OCI-LY1 (cell line): ENCODE data around the gene PIK3R4.

Experiments used
- H2AFZ ChIP-seq: fragments of 200-600 bp; sonication (generic), shearing (Covaris generic); 2 replicates; pipeline ENCODE4 v1.6.0; 2014; ENCODE audit warnings: antibody characterized with exemption, mild to moderate bottlenecking, low read length
- H3F3A ChIP-seq: fragments of 200-600 bp; sonication (generic), shearing (Covaris generic); 2 replicates; pipeline ENCODE4 v1.6.0; 2014; ENCODE audit warnings: mild to moderate bottlenecking, antibody characterized with exemption, low read length, moderate library complexity; ENCODE audit not compliant: insufficient read depth
- H3K27ac ChIP-seq: fragments of 200-600 bp; sonication (generic); 2 replicates; pipeline ENCODE4 v1.5.1; 2014; ENCODE audit warnings: low read length, mixed run types, mild to moderate bottlenecking, low read depth; ENCODE audit not compliant: poor library complexity, severe bottlenecking
- H3K27me3 ChIP-seq: fragments of 200-600 bp; sonication (generic); 2 replicates; pipeline ENCODE4 v1.6.0; 2014; ENCODE audit warnings: antibody characterized with exemption, mild to moderate bottlenecking, low read length, moderate library complexity; ENCODE audit not compliant: insufficient read depth
- H3K36me3 ChIP-seq: fragments of 200-600 bp; sonication (generic); 2 replicates; pipeline ENCODE4 v1.6.1; 2014; ENCODE audit warnings: mild to moderate bottlenecking, antibody characterized with exemption, low read length, moderate library complexity, mixed read lengths; ENCODE audit not compliant: insufficient read depth
- H3K4me1 ChIP-seq: fragments of 200-600 bp; sonication (generic); 2 replicates; pipeline ENCODE4 v1.5.1; 2014; ENCODE audit warnings: mild to moderate bottlenecking, low read length, moderate library complexity; ENCODE audit not compliant: insufficient read depth, severe bottlenecking
- H3K4me2 ChIP-seq: fragments of 200-600 bp; sonication (generic), shearing (Covaris generic); 2 replicates; pipeline ENCODE4 v1.6.1; 2014; ENCODE audit warnings: low read length
- H3K4me3 ChIP-seq: fragments of 200-600 bp; sonication (generic); 2 replicates; pipeline ENCODE4 v1.5.1; 2014; ENCODE audit warnings: low read length, low read depth, mild to moderate bottlenecking, mixed read lengths; ENCODE audit not compliant: poor library complexity, severe bottlenecking
- H3K79me2 ChIP-seq: fragments of 200-600 bp; shearing (Covaris generic); 2 replicates; pipeline ENCODE4 v1.6.1; 2016; ENCODE audit warnings: mixed run types, low read length, mixed read lengths; ENCODE audit not compliant: insufficient read depth
- H3K9ac ChIP-seq: fragments of 200-600 bp; sonication (generic), shearing (Covaris generic); 2 replicates; pipeline ENCODE4 v1.6.1; 2014; ENCODE audit warnings: mild to moderate bottlenecking, low read length, mixed read lengths
- H3K9me2 ChIP-seq: fragments of 200-600 bp; sonication (generic), shearing (Covaris generic); 2 replicates; pipeline ENCODE4 v1.6.1; 2014; ENCODE audit warnings: low read depth, mild to moderate bottlenecking, low read length, mixed read lengths
- H3K9me3 ChIP-seq: fragments of 200-600 bp; shearing (Covaris generic); 2 replicates; pipeline ENCODE4 v1.6.1; 2014; ENCODE audit warnings: low read length, mixed read lengths
- H4K20me1 ChIP-seq: fragments of 200-600 bp; sonication (generic), shearing (Covaris generic); 2 replicates; pipeline ENCODE4 v1.6.0; 2016; ENCODE audit warnings: mild to moderate bottlenecking, low read length; ENCODE audit not compliant: insufficient read depth
- CTCF ChIP-seq: fragments of 200-600 bp; sonication (generic), shearing (Covaris generic); IDR thresholded peaks from 2 replicates; pipeline ENCODE4 v1.5.1; 2017; ENCODE audit warnings: mild to moderate bottlenecking, antibody characterized with exemption, low read length, moderate library complexity, mixed read lengths
- EZH2 ChIP-seq: fragments of 200-600 bp; sonication (generic), shearing (Covaris generic); IDR thresholded peaks from 2 replicates; pipeline ENCODE4 v1.8.0; 2017; ENCODE audit warnings: borderline replicate concordance, mixed run types, mild to moderate bottlenecking, antibody characterized with exemption, low read length, moderate library complexity, mixed read lengths

PIK3R4 gene

DNA sequence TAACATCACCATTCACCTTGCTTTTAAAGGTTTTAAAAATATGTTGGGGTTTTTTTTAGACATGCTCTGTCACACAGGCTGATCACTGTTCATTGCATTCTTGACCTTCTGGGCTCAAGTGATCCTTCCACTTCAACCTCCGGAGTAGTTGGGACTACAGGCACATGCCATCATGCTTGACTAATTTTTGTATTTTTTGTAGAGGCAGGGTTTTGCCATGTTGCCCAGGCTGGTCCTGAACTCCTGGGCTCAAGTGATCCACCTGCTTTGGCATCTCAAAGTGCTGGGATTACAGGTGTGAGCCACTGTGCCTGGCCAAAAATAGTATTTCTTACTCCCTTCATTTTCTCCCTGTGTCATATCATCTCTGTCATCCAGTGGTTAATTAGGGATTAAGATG, 101.4 kb downstream of the PIK3R4 start:
- no peak overlapping the region for H3K4me3 ChIP-seq
- H3K36me3 ChIP-seq = no peaks in the 10 kb centered on the region
- H3K27me3 ChIP-seq = no peaks in the 10 kb centered on the region
- no peaks in the 10 kb centered on the region for H3K9me3 ChIP-seq
- TF ChIP-seq CTCF = no peak
- TF ChIP-seq EZH2 = no peak
- H3K27ac ChIP-seq = no peak overlapping the region
- H3K9me2 ChIP-seq = no peaks in the 10 kb centered on the region
- no peak overlapping the region for H3K4me2 ChIP-seq
- H4K20me1 ChIP-seq = no peaks in the 10 kb centered on the region
- no peaks in the 10 kb centered on the region for H3K79me2 ChIP-seq
- H3K9ac ChIP-seq = no peak overlapping the region
- no peaks in the 10 kb centered on the region for H3F3A ChIP-seq
- H3K4me1 ChIP-seq = no peaks in the 10 kb centered on the region
- no peak overlapping the region for H2AFZ ChIP-seq

GRCh38 chr3:130644628-130645253, 101.9 kb downstream of the PIK3R4 start:
- Histone ChIP-seq H3K79me2 (no peaks in the 10 kb centered on the region), H3K9me3 (no peaks in the 10 kb centered on the region), H3K9me2 (no peaks in the 10 kb centered on the region), H3F3A (no peaks in the 10 kb centered on the region), H2AFZ (no peak overlapping the region), H3K27me3 (no peaks in the 10 kb centered on the region), H3K27ac (no peak overlapping the region), H3K9ac (no peak overlapping the region), H4K20me1 (no peaks in the 10 kb centered on the region), H3K4me3 (no peak overlapping the region), H3K4me1 (no peaks in the 10 kb centered on the region), H3K36me3 (no peaks in the 10 kb centered on the region), H3K4me2 (no peak overlapping the region)
- TF ChIP-seq EZH2 (no peak), CTCF (no peak)

GRCh38 chr3:130640027-130640426, 106.6 kb downstream of the PIK3R4 start:
- Histone ChIP-seq H3K9me3 (no peaks in the 10 kb centered on the region), H3F3A (no peaks in the 10 kb centered on the region), H3K27ac (no peak overlapping the region), H4K20me1 (no peaks in the 10 kb centered on the region), H3K36me3 (no peaks in the 10 kb centered on the region), H3K4me1 (no peaks in the 10 kb centered on the region), H3K9ac (no peak overlapping the region), H2AFZ (no peak overlapping the region), H3K4me2 (no peak overlapping the region), H3K9me2 (no peaks in the 10 kb centered on the region), H3K79me2 (no peaks in the 10 kb centered on the region), H3K27me3 (no peaks in the 10 kb centered on the region), H3K4me3 (no peak overlapping the region)
- TF ChIP-seq EZH2 (no peak), CTCF (no peak)
